Measurements from ENCODE around the gene EPHA1.

The EPHA1 gene

DNA sequence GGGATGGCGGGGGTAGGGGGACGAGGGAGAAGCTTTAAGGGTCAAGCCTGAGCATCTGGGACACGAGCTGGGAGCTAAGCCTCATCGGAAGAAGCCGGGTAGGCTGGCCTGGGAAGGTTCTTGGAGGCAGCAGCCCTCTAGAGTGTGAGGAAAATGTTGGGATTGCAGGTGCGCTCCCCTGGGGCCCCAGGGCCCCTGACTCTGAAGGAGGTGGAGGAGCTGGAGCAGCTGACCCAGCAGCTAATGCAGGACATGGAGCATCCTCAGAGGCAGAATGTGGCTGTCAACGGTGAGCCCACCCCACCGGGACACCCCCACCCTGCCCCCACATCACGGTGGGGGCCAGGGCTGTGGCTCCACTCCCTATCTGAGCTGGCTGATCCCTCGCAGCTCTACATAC lies 20.6 kb downstream of the EPHA1 start:
- DNase-seq = no peak

DNA sequence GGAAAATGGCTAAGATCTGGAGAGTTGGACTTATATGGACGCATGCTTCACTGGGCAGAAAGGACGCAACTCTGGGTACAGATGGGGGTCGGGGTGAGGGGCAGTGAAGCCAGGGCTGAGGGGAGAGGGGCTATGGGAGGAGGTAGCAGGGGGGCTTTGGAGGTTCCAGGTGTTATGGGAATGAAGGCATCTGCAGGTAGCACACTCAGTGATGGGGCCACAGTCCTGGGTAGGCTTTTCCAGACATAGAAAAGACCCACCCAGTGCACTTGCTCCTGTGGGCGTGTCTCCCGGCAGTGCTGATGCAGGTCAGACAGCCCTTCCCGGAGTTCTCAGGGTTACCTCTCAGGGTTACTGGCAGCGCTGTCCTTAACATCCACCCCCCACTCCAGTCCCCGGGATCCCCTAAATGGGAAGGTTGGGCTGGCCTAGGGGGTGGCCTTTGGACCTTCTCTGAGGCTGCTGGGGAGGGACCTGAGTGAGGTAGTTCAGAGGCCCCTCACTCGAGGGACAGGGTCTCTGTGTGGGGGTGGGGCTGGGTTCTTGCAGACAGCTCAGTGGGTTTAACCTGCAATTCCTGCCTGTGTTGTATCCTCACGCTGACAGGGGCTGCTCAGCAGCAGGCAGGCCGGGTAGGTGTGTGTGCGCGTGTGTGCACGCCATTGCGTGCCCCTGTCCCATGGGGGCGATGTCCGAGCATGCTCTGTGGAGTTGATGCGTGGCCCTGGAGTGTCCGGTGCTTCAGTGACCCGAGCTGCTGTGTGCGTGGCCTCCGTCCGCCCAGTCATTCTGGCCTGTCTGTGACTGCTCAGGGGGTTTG lies 21.3 kb downstream of the EPHA1 start:
- no peak for DNase-seq

DNA sequence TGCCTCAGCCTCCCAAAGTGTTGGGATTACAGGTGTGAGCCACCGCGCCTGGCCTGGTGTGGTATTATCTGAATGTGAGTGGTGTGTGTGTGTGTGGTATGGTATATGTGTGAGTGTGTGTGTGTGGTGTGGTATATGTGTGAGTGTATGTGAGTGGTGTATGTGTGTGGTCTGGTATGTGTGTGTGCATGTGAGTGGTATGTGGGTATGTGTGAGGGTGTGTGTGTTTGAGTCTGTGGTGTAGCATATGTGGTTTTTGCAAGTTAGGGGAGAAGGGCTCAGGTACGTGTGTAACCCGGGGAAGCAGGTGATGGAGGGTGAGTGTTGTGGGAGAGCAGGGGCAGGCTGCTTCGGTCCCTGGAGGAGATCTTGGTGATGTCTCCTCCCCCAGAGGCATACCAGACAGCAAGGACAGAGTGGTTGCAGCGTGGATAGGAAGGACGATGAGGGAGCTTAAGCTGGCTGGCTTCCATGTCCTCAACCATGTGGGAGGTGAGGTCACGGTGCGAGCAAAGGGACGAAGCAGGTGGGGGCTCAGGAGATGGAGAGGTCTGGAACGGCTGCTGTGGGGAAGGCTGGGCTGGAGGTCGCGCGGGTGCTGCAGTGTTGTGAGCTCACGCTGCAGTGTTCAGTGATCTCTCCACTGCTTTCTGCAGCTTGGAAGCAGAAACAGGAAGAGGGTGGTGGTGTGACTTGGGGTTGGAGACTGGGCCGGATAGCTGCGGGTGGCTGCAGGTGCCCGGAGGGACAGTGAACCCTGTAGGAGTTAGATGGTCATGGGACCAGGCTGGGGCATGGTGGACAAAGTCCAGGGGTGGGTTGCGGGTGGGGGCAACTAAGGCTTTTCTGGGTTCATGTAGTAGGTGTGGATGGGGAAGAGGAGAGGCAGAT lies 22.5 kb downstream of the EPHA1 start:
- no peak for DNase-seq

DNA sequence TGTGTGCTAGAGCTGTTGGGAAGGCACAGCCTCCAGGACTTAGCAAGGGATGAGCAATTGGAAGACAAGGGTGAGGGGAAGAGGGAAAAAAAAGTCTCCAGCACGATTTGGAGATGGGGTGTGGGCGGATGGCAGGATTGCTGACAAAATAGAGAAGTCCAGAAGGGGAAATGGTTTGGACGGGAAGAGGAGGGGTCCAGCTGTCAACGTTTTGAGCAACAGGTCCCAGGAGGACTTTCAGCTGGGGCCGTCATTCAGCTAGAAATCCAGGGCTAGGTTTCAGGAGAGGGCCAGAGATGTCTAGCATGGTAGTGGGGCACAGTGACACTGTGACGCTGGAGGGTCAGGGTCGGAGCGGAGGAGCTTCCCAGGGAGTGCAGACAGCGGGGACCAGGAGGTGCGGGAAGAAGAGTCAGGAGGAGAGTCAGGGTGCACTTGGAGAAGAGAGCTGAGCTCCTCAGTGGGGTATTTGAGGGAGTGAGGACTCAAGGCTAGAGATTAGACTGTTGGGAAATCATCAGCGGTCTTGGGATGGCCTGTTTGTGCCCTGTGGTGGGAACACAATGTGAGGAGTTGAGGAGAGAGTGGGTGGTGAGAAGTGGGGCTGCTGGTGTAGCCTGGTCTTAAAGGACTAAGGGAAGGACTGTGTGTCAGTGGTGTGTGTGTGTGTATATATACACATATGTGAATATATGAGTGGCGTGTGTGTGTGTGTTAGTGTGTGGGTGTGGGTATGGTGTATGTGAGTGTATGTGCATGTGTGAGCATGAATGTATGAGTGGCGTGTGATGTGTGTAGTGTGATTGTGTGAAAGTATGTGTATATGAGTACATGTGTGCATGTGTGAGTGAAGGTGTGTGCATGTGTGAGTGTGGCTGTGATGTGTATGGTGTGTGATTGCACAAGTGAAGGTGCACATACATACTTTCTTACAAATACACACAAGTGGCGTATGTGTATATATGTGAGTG lies 23.7 kb downstream of the EPHA1 start:
- DNase-seq = no peak

DNA sequence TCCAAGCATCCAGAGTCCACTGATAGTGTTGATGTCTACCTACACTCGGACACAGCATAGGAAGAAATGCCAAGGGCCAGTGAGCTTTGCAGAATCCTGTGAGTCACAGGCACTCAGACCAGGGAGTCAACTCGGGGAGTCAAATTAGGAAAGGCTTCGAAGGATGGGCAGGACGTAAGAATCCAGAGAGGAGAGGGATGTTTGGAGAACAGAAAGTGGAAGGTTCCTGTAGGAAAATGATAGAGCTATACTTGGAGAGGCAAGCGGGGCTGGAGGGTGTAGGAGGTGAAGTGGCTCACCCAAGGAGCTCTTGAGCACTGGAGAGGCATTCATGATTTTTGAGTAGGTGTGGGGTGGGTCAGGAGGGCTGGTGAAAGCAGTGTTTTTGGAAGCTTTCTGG lies 24.5 kb downstream of the EPHA1 start:
- no peak for DNase-seq

DNA sequence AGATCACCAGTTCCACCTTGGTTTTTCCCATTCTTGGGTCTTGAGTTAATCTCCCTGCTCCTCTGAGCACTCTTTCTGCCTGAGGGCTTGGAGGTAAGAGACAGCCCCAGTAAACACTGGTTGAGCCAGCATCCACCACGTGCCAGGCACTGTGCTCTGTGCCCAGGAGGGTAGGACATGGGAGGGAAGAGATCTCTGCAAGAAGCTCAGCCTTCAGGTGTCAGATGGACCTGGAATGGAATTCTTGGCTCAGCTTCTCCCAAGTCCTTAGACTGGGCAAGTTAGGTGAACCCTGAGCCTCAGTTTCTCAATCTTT lies 25.1 kb downstream of the EPHA1 start:
- no peak for DNase-seq

DNA sequence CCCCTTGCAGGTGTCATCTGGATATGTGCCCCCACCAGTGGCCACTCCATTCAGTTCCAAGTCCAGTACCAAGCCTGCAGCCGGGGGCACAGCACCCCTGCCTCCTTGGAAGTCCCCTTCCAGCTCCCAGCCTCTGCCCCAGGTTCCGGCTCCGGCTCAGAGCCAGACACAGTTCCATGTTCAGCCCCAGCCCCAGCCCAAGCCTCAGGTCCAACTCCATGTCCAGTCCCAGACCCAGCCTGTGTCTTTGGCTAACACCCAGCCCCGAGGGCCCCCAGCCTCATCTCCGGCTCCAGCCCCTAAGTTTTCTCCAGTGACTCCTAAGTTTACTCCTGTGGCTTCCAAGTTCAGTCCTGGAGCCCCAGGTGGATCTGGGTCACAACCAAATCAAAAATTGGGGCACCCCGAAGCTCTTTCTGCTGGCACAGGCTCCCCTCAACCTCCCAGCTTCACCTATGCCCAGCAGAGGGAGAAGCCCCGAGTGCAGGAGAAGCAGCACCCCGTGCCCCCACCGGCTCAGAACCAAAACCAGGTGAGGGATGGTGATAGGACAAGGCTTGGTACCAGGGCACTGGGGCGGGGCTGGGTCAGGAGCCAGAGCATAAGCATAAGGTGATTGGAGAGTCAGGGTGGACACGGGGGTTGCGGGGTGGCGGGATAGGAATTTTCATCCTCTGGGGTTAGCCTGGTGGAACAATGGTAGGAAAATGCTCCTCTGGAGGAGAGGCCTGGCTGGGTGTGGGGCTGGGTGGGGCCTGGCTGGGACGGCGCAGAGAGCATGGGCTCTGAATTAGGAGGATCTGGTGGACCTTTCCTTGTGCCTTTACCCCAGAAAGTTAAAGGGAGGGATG lies 25.6 kb downstream of the EPHA1 start:
- DNase-seq = no peak

DNA sequence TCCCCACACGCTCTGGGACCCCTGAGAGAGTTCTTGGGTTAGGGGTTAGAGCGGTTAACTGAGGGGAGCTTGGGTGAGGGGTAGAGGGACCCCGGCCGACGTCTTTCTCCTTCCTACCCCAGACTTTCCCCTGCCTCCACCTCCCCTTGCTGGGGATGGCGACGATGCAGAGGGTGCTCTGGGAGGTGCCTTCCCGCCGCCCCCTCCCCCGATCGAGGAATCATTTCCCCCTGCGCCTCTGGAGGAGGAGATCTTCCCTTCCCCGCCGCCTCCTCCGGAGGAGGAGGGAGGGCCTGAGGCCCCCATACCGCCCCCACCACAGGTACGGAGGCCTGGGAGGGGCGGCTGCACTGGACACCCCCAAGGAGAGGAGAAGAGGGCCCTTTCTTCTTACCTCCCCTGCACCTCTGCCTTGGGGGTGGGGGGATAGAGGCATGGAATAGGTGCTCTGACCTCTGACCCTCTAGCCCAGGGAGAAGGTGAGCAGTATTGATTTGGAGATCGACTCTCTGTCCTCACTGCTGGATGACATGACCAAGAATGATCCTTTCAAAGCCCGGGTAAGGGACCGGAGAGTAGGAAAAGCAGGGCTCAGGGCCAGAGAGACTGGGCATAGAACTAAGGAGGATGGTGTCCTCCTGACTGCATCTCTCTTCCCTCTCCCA lies 26.4 kb downstream of the EPHA1 start:
- DNase-seq = no peak

DNA sequence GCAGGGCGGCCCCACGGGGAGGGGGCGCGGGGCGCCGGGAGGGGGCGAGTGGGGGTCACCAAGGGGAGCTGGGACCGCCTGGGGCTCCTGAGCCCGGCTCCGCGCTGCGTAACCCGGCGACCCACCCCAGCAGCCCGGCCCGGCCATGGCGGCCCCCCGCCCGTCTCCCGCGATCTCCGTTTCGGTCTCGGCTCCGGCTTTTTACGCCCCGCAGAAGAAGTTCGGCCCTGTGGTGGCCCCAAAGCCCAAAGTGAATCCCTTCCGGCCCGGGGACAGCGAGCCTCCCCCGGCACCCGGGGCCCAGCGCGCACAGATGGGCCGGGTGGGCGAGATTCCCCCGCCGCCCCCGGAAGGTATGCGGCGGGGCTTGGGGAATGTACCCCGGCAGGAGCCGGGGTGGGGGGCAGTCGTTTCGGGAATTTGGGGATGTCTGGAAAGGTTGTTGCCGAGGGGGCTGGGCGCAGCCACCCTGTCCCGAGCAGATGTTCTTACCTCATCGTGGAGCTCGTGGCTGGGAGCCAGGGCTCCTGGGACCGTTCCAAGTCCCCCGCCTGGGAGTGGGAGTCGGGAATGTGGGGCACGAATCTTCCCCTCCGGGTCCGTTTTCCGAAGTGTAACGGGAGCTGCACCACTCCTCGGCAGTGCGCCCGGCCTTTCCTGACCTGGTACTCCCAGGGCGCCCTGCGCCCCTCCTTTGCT lies 27.1 kb downstream of the EPHA1 start:
- peak; percentile 83 for DNase-seq

DNA sequence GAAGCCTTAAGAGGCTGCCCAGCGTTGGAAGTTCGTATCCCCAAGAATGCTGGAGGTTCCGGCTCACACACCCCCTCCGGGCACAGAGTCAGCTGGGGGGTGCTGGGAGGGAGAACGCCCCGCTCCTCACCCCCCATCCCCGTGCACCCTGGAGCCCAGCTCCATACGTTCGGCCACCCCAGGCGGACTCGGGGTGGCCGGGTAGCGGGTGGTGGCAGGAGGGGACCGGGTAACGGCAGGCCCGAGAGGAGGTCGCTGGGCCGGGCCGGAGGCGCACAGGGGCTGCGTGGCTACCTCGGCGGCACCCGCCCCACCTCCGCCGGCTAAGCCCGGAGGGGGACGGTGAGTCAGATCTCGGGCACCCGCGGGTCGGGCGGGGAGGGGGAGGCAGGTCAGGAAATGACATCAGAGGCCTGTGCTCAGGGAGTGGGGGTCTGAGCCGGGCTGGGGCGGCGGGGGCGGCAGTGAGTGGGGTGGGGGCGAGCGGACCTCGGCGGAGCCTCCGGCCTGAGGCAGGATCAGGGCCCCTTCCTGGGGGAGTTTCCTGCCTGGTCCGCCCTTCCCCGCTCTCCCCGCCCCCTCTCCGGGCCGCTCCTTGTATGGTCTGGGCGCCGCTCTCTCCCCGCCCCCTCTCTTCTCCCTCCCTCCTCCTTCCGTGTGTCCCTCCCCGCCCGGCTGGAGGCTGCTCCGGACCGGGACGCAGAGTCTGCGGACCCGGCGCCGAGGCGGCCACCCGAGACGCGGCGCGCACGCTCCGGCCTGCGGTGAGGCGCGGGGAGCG lies 27.8 kb downstream of the EPHA1 start, which contains the start of gene ZYX:
ZYX (plus strand) TSS at position 700 of the 781 bp plus-strand sequence. CDS start 227 bp downstream, outside the sequence.
- DNase-seq = peak; percentile 98

DNA sequence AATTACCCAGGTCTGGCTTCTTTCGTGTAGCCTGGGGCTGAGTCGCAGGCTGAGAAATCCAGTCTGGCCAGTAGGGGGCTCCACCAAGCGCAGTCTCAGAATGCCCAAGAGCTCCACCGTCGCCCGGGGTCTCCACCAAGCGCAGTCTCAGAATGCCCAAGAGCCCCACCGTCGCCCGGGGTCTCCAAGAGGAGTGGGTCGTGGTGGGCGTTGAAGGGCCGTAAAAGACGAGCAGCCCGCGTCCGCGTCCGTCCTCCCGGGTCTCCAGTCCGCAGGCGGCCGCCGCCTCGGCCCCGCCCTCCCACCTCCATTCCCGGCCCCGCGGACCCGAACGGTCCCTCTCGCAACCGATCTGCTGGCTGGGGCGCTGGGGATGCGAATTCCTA lies 28.4 kb downstream of the EPHA1 start:
- DNase-seq = peak; percentile 87

DNA sequence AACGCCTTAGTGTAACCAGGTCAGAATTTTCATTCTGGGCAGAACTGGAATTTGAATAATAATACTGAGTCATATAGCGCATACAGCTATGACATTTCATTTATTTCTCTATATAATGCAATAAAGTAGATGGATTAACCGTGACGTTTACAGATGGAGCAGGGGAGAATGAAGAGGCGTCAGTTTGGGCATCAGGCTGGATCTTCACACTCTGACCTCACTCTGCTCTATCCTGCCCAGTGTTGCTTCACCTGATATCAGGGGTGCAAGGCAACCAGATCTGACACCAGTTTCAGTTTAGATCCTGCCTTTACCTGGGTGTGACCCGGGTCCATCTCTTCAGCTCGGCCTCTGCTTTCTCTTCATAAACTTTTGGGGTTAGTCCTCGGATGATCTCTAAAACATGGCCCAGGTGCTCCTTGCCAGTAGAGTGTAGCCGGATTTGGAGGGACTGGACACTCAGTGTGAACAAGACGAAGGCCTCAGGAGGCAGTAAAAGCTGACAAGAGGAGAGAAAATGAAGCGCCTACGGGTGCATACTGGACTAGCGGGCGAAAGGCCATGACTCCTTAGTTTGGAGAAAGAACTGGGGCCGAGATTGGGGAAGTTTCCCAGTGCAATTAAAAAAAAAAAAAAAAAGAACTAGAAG lies 28.9 kb downstream of the EPHA1 start:
- no peak for DNase-seq

DNA sequence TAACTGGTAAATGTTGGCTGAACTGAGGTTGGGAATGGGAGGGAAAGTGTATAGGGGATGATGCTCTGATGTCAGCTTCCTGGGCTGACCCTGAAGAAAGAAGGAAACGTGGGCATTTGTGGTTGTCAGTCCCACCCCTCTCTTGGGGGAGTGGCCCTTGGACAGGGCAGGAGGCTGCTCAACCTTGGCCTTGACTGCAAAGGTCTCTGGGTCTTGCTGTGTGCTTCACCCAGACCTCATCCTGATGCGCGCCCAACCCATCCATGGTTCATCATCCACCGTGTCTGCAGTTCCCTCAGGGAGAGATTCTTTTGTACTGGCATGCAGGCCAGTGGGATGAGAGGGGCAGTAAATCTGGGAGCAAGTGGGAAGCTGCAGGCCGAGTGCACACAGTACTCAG lies 32.3 kb downstream of the EPHA1 start:
- DNase-seq = no peak

DNA sequence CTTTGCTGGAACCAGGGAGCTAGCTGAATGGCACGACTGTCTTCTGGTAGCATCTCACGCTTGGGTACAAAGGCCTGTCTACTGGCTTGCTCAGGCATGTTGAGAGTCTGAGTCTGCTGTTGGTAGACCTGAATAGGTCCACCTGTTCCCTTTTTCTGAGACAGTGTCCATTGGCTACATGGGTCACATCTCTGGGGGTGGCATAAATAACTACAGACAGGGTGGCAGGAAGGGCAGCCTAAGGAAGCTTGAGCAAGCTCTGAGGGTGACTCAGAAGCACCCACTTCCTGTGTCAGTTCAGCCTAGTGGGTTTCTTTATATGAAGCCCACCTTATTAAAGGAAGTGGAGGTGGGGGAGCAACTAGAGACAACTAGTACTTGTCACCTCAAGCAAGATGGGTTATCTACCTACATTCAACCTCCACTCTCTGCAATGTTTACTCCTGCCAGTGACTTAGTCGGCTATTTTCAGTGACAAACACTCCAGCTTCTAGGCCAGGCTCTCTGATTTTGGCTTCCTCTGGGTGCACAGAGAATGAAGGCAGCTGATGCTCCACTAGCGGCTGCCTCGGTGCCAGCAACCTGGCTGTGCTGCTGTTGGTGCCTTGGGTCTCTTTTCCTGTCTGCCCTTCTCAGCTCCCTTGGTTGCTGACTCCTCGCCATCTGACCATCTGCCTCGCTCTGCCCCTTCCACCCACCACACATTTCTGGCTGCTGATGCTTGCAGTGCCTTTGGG lies 33.2 kb downstream of the EPHA1 start:
- DNase-seq = no peak

DNA sequence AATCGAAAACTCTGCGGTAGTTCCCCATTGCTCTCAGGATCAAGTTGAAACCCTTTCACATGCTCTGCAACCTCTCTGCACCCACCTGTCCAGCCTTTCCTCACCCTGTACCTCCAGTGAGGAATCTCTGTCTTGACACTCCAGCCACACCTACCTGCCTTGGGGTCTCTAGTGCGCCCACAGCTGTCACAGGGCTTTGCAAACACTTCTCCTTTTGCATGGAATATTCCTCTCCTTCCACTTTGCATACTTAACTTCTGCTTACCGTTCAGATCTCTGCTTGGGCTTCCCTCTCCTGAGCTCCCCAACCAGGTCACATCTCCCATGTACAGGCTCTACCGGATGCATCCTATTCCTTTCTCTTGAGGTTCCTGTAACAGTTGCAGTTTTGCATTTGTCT lies 34.1 kb downstream of the EPHA1 start:
- DNase-seq = no peak

DNA sequence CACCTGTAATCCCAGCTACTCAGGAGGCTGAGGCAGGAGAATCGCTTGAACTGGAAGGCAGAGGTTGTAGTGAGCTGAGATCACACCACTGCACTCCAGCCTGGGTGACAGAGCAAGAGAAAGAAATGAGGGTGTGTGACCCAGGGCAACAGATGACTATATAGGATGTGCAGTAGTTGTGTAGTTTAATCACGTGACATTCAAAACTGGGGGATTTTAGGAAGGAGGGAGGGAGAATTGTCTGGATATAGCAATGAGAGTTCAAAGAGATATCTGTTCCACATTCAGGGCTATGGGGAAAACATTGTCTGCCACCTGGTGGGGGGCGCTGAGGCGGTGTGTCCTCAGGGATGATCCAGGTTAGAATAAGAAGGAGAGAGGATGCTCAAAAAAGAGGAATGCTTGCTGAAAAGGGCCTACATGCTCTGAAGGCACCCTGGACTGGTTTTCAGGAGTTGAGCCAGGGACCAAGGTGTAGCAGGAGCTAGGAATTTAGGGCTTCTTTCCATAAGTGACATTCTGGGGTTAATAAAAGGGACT lies 35.3 kb downstream of the EPHA1 start:
- DNase-seq = no peak

DNA sequence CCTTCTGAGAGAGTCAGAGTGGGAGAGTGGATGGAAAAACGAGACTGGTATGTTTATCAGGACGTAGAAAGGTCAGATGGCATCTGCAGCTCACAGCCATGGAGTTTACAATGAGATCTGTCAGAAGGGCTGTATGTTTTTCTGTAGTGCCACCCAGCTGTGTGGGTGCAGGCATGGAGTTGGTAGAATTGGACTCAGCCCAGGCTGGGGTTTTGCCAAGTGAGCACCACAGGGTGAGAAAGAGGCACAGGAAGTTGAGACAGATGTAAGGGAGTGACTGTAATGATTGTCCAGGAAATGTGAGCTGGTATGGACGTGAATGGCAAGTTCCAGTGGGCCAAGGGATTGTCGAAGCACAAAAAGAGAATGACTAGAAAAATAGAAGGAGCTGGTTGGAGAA lies 36.6 kb downstream of the EPHA1 start:
- DNase-seq = no peak
